Natural killer cell (primary cell): ENCODE data around the gene MAN1C1. TPM values are rescaled to one million over a fixed set of nuclear protein-coding genes. Genes with fewer than 3 reads are reported as not detected.
A peak's percentile ranks its signal among the peaks of the same experiment; 100 is the strongest.

ENCODE experiments used
- ATAC-seq, 3 donors: fragments of 150-1000 bp in 2 of 3; fragments of 200-7000 bp in 1 of 3; cut with Tn5 transposase; 1 replicate in 1 of 3; 2 replicates in 2 of 3; pipeline ENCODE4 v1.10.0; 2021; ENCODE audit warnings: mild to moderate bottlenecking in 2 of 3, moderate library complexity in 2 of 3
- DNase-seq, 2 donors: peaks; one replicate each; pipeline versions ENCODE4 v3.0.0 to v3.0.0-alpha.2; 2013 to 2021; ENCODE audit warnings: mixed read lengths in 1 of 2
- H3K27ac ChIP-seq: one replicate; pipeline ENCODE4 v1.5.1; 2013; ENCODE audit warnings: mild to moderate bottlenecking, low read length
- H3K27me3 ChIP-seq: one replicate; pipeline ENCODE4 v1.6.1; 2013; ENCODE audit warnings: low read length; ENCODE audit not compliant: control insufficient read depth, insufficient read depth
- H3K36me3 ChIP-seq: one replicate; pipeline ENCODE4 v1.6.1; 2013; ENCODE audit warnings: low read length; ENCODE audit not compliant: control insufficient read depth, insufficient read depth
- H3K4me1 ChIP-seq: one replicate; pipeline ENCODE4 v1.6.1; 2013; ENCODE audit warnings: low read length; ENCODE audit not compliant: control insufficient read depth, insufficient read depth
- H3K4me3 ChIP-seq: one replicate; pipeline ENCODE4 v1.5.1; 2013; ENCODE audit warnings: low read length
- H3K9me3 ChIP-seq: one replicate; pipeline ENCODE4 v1.6.1; 2013; ENCODE audit warnings: low read length; ENCODE audit not compliant: control insufficient read depth, insufficient read depth
- H3K27ac Mint-ChIP-seq, 2 donors: one replicate each; pipeline ENCODE4 v1.8.0; 2022; ENCODE audit warnings: mild to moderate bottlenecking in 2 of 2, mixed read lengths in 2 of 2, moderate library complexity in 1 of 2
- H3K27me3 Mint-ChIP-seq, 2 donors: one replicate each; pipeline ENCODE4 v1.8.0; 2022; ENCODE audit warnings: low read depth in 2 of 2, mixed read lengths in 2 of 2
- H3K36me3 Mint-ChIP-seq: one replicate; pipeline ENCODE4 v1.8.0; 2022; ENCODE audit warnings: mixed read lengths
- H3K4me1 Mint-ChIP-seq, 2 donors: one replicate each; pipeline ENCODE4 v1.8.0; 2022; ENCODE audit warnings: mixed read lengths in 2 of 2
- H3K4me3 Mint-ChIP-seq: one replicate; pipeline ENCODE4 v1.8.0; 2022; ENCODE audit warnings: mild to moderate bottlenecking, moderate library complexity, mixed read lengths
- H3K9me3 Mint-ChIP-seq, 2 donors: one replicate each; pipeline ENCODE4 v1.8.0; 2022; ENCODE audit warnings: mixed read lengths in 2 of 2
- CTCF ChIP-seq: fragments of 200-600 bp; IDR thresholded peaks from one replicate; pipeline ENCODE4 v1.8.0; 2022; ENCODE audit warnings: antibody characterized with exemption
- WGBS: methylation state at CpG from one replicate; pipeline ENCODE4 v1.1.7; 2013; ENCODE audit warnings: missing lambda C conversion rate; ENCODE audit not compliant: insufficient coverage; 5-methylcytosine and 5-hydroxymethylcytosine counted together
- intact Hi-C: fragments of 100-400 bp; cut with micrococcal nuclease; formaldehyde crosslinking; loops from one replicate; pipeline ENCODE4 v1.14.2; 2022
- total RNA-seq, 4 donors: library from RNA; stranded (reverse); fragments of 120-200 nt in 1 of 4; gene quantifications; one replicate each; pipeline versions ENCODE4 v1.2.3 to v1.2.4, GENCODE V29; 2013 to 2022

Gene MAN1C1
- total RNA-seq, 3 donors from 2014 or later (not counting 1 experiment from before 2014, with no cell fraction given) = 3.6 to 7.5 (median 7.1) TPM

DNA sequence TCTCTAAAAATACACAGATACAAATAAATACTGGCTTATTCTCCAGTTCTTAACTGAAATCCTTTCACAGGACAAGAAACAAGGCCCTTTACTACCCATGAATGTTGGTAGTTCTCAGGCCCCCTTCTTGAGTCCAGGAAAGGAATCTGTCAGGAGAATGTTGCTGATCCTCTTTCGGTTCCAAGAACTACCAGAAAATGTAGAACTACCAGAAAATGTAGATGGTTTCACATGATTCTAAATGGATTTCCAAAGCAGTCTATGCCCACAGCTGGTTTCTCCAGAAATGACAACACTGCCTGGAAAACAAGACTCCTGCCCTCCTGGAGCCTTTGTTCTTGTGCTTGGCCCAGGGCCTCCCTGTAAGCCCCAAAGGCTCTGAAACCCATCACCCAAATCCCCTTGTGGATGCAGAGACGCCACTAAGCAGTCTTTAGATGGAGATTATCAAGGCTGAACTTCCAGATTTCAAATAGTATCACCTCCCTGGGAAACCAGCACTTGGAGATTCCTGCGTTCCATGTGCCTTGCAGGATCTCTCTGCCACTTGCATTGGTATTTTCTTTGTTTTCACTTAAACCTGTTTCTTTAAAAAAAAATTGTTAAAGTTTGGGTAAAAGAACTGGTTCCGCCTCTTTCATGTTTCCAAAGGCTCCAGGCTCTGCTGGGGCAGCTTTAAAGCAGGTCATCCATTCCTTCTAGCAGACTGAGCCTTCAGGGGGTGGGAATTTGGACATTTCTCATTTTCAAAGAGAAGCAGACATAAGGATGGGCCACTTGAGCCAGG, 53.4 kb downstream of the MAN1C1 start:
- 98% methylated on average over 4 of the region's 4 CpGs for WGBS
- Mint-ChIP-seq H3K27me3 (no peaks in the 10 kb centered on the region), H3K9me3 (no peaks in the 10 kb centered on the region), H3K27ac (no peak overlapping the region), H3K4me1 (peaks cover 13 to 30% of the 10 kb centered on the region in 2 donors), H3K4me3 (no peak overlapping the region), H3K36me3 (no peaks in the 10 kb centered on the region)
- no peak for TF ChIP-seq CTCF
- ATAC-seq (no peak), DNase-seq (no peak)
- Histone ChIP-seq H3K27ac (no peak overlapping the region), H3K36me3 (no peaks in the 10 kb centered on the region), H3K4me3 (no peak overlapping the region), H3K27me3 (no peaks in the 10 kb centered on the region), H3K9me3 (no peaks in the 10 kb centered on the region), H3K4me1 (peaks cover 8% of the 10 kb centered on the region)
- intact Hi-C loops = no loop called here

DNA sequence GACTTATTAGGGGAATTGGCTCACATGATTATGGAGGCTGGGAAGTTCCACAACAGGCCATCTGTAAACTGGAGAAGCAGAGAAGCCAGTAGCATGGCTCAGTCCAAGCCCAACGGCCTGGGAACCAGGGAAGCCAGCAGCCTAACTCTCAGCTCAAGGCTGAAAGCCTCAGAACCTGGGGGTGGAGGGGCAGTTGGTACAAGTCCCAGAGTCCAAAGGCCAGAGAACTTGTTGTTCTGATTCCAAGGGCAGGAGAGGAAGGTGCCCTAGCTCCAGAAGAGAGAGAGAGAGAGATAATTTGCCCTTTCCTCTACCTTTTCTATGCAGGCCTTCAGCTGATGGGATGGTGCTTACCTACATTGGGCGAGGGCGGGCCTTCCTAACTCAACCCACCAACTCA, 55.3 kb downstream of the MAN1C1 start:
- no peak overlapping the region for H3K4me3 Mint-ChIP-seq
- Histone ChIP-seq H3K4me3 (no peak overlapping the region), H3K27me3 (no peaks in the 10 kb centered on the region), H3K9me3 (no peaks in the 10 kb centered on the region), H3K27ac (no peak overlapping the region), H3K36me3 (no peaks in the 10 kb centered on the region), H3K4me1 (peaks cover 24% of the 10 kb centered on the region)
- H3K9me3 Mint-ChIP-seq = no peaks in the 10 kb centered on the region
- no peak for TF ChIP-seq CTCF
- no peak for DNase-seq
- no peaks in the 10 kb centered on the region for H3K36me3 Mint-ChIP-seq
- ATAC-seq = no peak
- 94% methylated on average over 3 of the region's 3 CpGs for WGBS
- H3K27me3 Mint-ChIP-seq = no peaks in the 10 kb centered on the region
- intact Hi-C loops = no loop called here
- H3K27ac Mint-ChIP-seq = no peak overlapping the region
- peaks cover 33 to 50% of the 10 kb centered on the region in 2 donors for H3K4me1 Mint-ChIP-seq

- WGBS = 95% methylated on average over 13 of the region's 13 CpGs
- peak overlapping the region in 1 of 2 donors; percentile 2 for H3K27ac Mint-ChIP-seq
- no peaks in the 10 kb centered on the region for H3K27me3 Mint-ChIP-seq
- no peak overlapping the region for H3K4me3 ChIP-seq
- no peak overlapping the region for H3K4me3 Mint-ChIP-seq
- no peaks in the 10 kb centered on the region for H3K9me3 ChIP-seq
- H3K36me3 Mint-ChIP-seq = no peaks in the 10 kb centered on the region
- DNase-seq (no peak), ATAC-seq (no peak)
- no peak for TF ChIP-seq CTCF
- H3K4me1 ChIP-seq = peaks cover 31% of the 10 kb centered on the region
- peaks cover 42 to 59% of the 10 kb centered on the region in 2 donors for H3K4me1 Mint-ChIP-seq
- H3K27me3 ChIP-seq = no peaks in the 10 kb centered on the region
- intact Hi-C loops = no loop called here
- no peaks in the 10 kb centered on the region for H3K9me3 Mint-ChIP-seq
- no peak overlapping the region for H3K27ac ChIP-seq
- no peaks in the 10 kb centered on the region for H3K36me3 ChIP-seq
Observed at GRCh38 chr1:25672763-25673409, 56.3 kb downstream of the MAN1C1 start.
